ENCODE measurements around the gene TCP11.
A peak's percentile ranks its signal among the peaks of the same experiment; 100 is the strongest.
"Not testable (repeated sequence)": the region's sequence is repeated elsewhere in the genome, so short reads cannot be mapped to it uniquely, and the experiment has no call there.

TCP11 gene

DNA sequence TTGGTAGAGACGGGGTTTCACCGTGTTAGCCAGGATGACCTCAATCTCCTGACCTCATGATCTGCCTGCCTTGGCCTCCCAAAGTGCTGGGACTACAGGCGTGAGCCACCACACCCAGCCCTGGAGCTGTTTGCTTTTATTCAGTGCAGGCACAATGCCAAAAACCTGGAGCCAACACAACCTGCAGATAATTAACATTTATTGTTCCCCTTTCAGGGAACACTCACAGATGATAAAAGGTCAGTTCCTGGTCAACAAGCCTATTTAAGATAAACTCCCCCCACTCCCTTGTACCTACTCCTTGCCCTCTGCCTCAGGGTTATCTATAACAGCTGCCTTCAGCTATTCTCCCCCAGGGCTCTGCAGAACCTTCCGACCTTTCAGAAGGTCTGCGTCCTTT is 33.4 kb downstream of the TCP11 start:
- H3K9ac ChIP-seq (ENCODE audit: low read depth, low read length, poor library complexity); H3K27ac ChIP-seq (replicated peaks; ENCODE audit: low read length); H3K36me3 ChIP-seq (replicated peaks in 1 of 2; ENCODE audit: control insufficient read depth in 2 of 2, insufficient read depth in 2 of 2, low read length in 2 of 2); H3K79me1 ChIP-seq (ENCODE audit: low read depth, low read length); H2AK5ac ChIP-seq (ENCODE audit: low read depth, low read length); DNase-seq (ENCODE audit: low spot score); H3K9me3 ChIP-seq (replicated peaks in 1 of 2; ENCODE audit: control insufficient read depth in 2 of 2, insufficient read depth in 1 of 2, low read depth in 1 of 2, low read length in 2 of 2); H3K4me1 ChIP-seq (ENCODE audit: control insufficient read depth in 2 of 2, insufficient read depth in 1 of 2, low read depth in 1 of 2, low read length in 2 of 2); H3K14ac ChIP-seq (ENCODE audit: low read length); H2BK5ac ChIP-seq (ENCODE audit: low read length); H3K23ac ChIP-seq (ENCODE audit: low read depth, low read length, poor library complexity); H3K4me2 ChIP-seq (ENCODE audit: insufficient read depth, low read length, poor library complexity, severe bottlenecking); H3K27me3 ChIP-seq (ENCODE audit: control insufficient read depth in 3 of 3, insufficient read depth in 3 of 3, low read depth in 1 of 3, low read length in 3 of 3); H2BK15ac ChIP-seq (ENCODE audit: low read length); H2BK120ac ChIP-seq (ENCODE audit: low read depth, low read length); H4K91ac ChIP-seq (ENCODE audit: low read depth, low read length, poor library complexity); H3K18ac ChIP-seq (ENCODE audit: low read length); H2AFZ ChIP-seq (ENCODE audit: low read length); H2BK12ac ChIP-seq (ENCODE audit: low read length); H4K8ac ChIP-seq (ENCODE audit: low read depth, low read length); H3K4me3 ChIP-seq (ENCODE audit: low read length in 2 of 2): not testable (repeated sequence)
- H3K4ac ChIP-seq (ENCODE audit: low read length): peak overlapping the region; percentile 53
- WGBS, 2 donors (ENCODE audit: extremely low coverage in 2 of 2, insufficient read length in 2 of 2, insufficient replicate concordance in 1 of 2): no CpG with 5 or more reads among the region's 5 CpGs

- H3K4me1 ChIP-seq (ENCODE audit: control insufficient read depth in 2 of 2, insufficient read depth in 1 of 2, low read depth in 1 of 2, low read length in 2 of 2); H3K4ac ChIP-seq (ENCODE audit: low read length); H3K9me3 ChIP-seq (replicated peaks in 1 of 2; ENCODE audit: control insufficient read depth in 2 of 2, insufficient read depth in 1 of 2, low read depth in 1 of 2, low read length in 2 of 2); H3K18ac ChIP-seq (ENCODE audit: low read length); DNase-seq (ENCODE audit: low spot score); H3K14ac ChIP-seq (ENCODE audit: low read length); H3K23ac ChIP-seq (ENCODE audit: low read depth, low read length, poor library complexity); H2BK120ac ChIP-seq (ENCODE audit: low read depth, low read length); H3K36me3 ChIP-seq (replicated peaks in 1 of 2; ENCODE audit: control insufficient read depth in 2 of 2, insufficient read depth in 2 of 2, low read length in 2 of 2); H3K79me1 ChIP-seq (ENCODE audit: low read depth, low read length); H4K91ac ChIP-seq (ENCODE audit: low read depth, low read length, poor library complexity); H2BK5ac ChIP-seq (ENCODE audit: low read length); H3K27me3 ChIP-seq (ENCODE audit: control insufficient read depth in 3 of 3, insufficient read depth in 3 of 3, low read depth in 1 of 3, low read length in 3 of 3); H2AFZ ChIP-seq (ENCODE audit: low read length); H2AK5ac ChIP-seq (ENCODE audit: low read depth, low read length); H3K9ac ChIP-seq (ENCODE audit: low read depth, low read length, poor library complexity); H2BK12ac ChIP-seq (ENCODE audit: low read length); H4K8ac ChIP-seq (ENCODE audit: low read depth, low read length); H3K27ac ChIP-seq (replicated peaks; ENCODE audit: low read length); H2BK15ac ChIP-seq (ENCODE audit: low read length); H3K4me3 ChIP-seq (ENCODE audit: low read length in 2 of 2); H3K4me2 ChIP-seq (ENCODE audit: insufficient read depth, low read length, poor library complexity, severe bottlenecking): not testable (repeated sequence)
- no CpG with 5 or more reads among the region's 8 CpGs for WGBS, 2 donors (ENCODE audit: extremely low coverage in 2 of 2, insufficient read length in 2 of 2, insufficient replicate concordance in 1 of 2)
These were observed 33.9 kb downstream of the TCP11 start for GRCh38 chr6:35107208-35107607.

DNA sequence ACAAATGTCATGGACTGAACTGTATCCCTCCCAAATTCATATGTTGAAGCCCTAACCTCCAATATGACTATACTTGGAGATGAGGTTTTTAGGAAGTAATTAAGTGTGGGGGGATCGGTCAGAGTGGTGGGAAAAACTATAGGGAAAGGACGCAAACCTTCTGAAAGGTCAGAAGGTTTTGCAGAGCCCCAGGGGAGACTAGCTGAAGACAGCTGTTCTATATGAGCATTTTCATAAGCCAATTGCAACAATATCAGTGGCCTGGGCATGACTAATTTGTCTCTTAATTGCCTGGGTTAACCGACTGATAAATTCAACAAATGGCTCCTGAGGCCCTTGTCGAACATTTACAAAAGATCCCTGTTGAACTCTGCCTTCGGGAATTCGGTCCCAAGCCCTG is 35.1 kb downstream of the TCP11 start:
- H3K9me3 ChIP-seq (replicated peaks in 1 of 2; ENCODE audit: control insufficient read depth in 2 of 2, insufficient read depth in 1 of 2, low read depth in 1 of 2, low read length in 2 of 2); H3K4me2 ChIP-seq (ENCODE audit: insufficient read depth, low read length, poor library complexity, severe bottlenecking); H3K36me3 ChIP-seq (replicated peaks in 1 of 2; ENCODE audit: control insufficient read depth in 2 of 2, insufficient read depth in 2 of 2, low read length in 2 of 2); H3K14ac ChIP-seq (ENCODE audit: low read length); H2BK15ac ChIP-seq (ENCODE audit: low read length); H3K23ac ChIP-seq (ENCODE audit: low read depth, low read length, poor library complexity); H3K27me3 ChIP-seq (ENCODE audit: control insufficient read depth in 3 of 3, insufficient read depth in 3 of 3, low read depth in 1 of 3, low read length in 3 of 3); H3K27ac ChIP-seq (replicated peaks; ENCODE audit: low read length); H2BK5ac ChIP-seq (ENCODE audit: low read length); DNase-seq (ENCODE audit: low spot score); H2BK12ac ChIP-seq (ENCODE audit: low read length); H4K8ac ChIP-seq (ENCODE audit: low read depth, low read length); H3K4ac ChIP-seq (ENCODE audit: low read length); H2AFZ ChIP-seq (ENCODE audit: low read length); H3K4me3 ChIP-seq (ENCODE audit: low read length in 2 of 2); H3K18ac ChIP-seq (ENCODE audit: low read length); H2AK5ac ChIP-seq (ENCODE audit: low read depth, low read length); H4K91ac ChIP-seq (ENCODE audit: low read depth, low read length, poor library complexity); H2BK120ac ChIP-seq (ENCODE audit: low read depth, low read length); H3K9ac ChIP-seq (ENCODE audit: low read depth, low read length, poor library complexity); H3K4me1 ChIP-seq (ENCODE audit: control insufficient read depth in 2 of 2, insufficient read depth in 1 of 2, low read depth in 1 of 2, low read length in 2 of 2); H3K79me1 ChIP-seq (ENCODE audit: low read depth, low read length): not testable (repeated sequence)
- 100% methylated on average over 1 of the region's 6 CpGs; no CpG with 5 or more reads in 1 of the 2 donors for WGBS, 2 donors (ENCODE audit: extremely low coverage in 2 of 2, insufficient read length in 2 of 2, insufficient replicate concordance in 1 of 2)

DNA sequence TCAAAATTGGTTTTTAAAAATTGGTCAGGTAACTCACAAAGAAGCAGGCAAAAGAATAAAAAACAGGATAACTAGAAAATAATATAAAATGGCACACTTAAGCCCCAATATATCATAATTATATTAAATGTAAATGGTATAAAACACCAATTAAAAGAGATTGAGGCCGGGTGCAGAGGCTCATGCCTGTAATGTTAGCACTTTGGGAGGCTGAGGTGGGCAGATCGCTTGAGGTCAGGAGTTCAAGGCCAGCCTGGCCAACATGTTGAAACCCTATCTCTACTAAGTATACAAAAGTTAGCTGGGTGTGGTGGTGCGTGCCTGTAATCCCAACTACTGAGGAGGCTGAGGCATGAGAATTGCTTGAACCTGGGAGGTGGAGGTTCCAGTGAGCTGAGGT is 36.1 kb downstream of the TCP11 start:
- Histone ChIP-seq H2BK5ac (ENCODE audit: low read length) (no peak overlapping the region), H3K36me3 (replicated peaks in 1 of 2; ENCODE audit: control insufficient read depth in 2 of 2, insufficient read depth in 2 of 2, low read length in 2 of 2) (no peaks in the 10 kb centered on the region), H2BK12ac (ENCODE audit: low read length) (no peak overlapping the region), H3K27me3 (ENCODE audit: control insufficient read depth in 3 of 3, insufficient read depth in 3 of 3, low read depth in 1 of 3, low read length in 3 of 3) (no peaks in the 10 kb centered on the region), H3K4ac (ENCODE audit: low read length) (no peak overlapping the region), H3K79me1 (ENCODE audit: low read depth, low read length) (no peaks in the 10 kb centered on the region), H3K9ac (ENCODE audit: low read depth, low read length, poor library complexity) (no peak overlapping the region), H2BK15ac (ENCODE audit: low read length) (no peak overlapping the region), H4K8ac (ENCODE audit: low read depth, low read length) (no peak overlapping the region), H3K4me3 (ENCODE audit: low read length in 2 of 2) (no peak overlapping the region), H3K23ac (ENCODE audit: low read depth, low read length, poor library complexity) (no peak overlapping the region), H3K18ac (ENCODE audit: low read length) (no peak overlapping the region), H3K14ac (ENCODE audit: low read length) (no peak overlapping the region), H2AFZ (ENCODE audit: low read length) (no peak overlapping the region), H3K4me2 (ENCODE audit: insufficient read depth, low read length, poor library complexity, severe bottlenecking) (no peak overlapping the region), H4K91ac (ENCODE audit: low read depth, low read length, poor library complexity) (no peak overlapping the region), H2BK120ac (ENCODE audit: low read depth, low read length) (no peak overlapping the region), H3K9me3 (replicated peaks in 1 of 2; ENCODE audit: control insufficient read depth in 2 of 2, insufficient read depth in 1 of 2, low read depth in 1 of 2, low read length in 2 of 2) (no peaks in the 10 kb centered on the region), H3K4me1 (ENCODE audit: control insufficient read depth in 2 of 2, insufficient read depth in 1 of 2, low read depth in 1 of 2, low read length in 2 of 2) (no peaks in the 10 kb centered on the region), H3K27ac (replicated peaks; ENCODE audit: low read length) (no peak overlapping the region), H2AK5ac (ENCODE audit: low read depth, low read length) (no peak overlapping the region)
- no peak for DNase-seq (ENCODE audit: low spot score)
- no CpG with 5 or more reads among the region's 3 CpGs for WGBS, 2 donors (ENCODE audit: extremely low coverage in 2 of 2, insufficient read length in 2 of 2, insufficient replicate concordance in 1 of 2)
